Fibroblast of lung (primary cell): ENCODE results near the gene RXRA.

Source experiments
- EZH2 ChIP-seq: IDR thresholded peaks from 2 replicates; pipeline ENCODE4 v1.5.1; 2012; ENCODE audit warnings: low read length, control low read depth, mild to moderate bottlenecking; ENCODE audit errors: missing control alignments
- TF ChIP-seq, protein P1 (sequence below), 2 donors: IDR thresholded peaks in 1 of 2; conservative IDR thresholded peaks in 1 of 2; 1 replicate in 1 of 2; 2 replicates in 1 of 2; pipeline ENCODE4 v1.5.1; 2011 to 2012; ENCODE audit warnings: low read length in 2 of 2, control low read depth in 1 of 2, inconsistent platforms in 1 of 2, low read depth in 1 of 2, mild to moderate bottlenecking in 1 of 2

DNA sequence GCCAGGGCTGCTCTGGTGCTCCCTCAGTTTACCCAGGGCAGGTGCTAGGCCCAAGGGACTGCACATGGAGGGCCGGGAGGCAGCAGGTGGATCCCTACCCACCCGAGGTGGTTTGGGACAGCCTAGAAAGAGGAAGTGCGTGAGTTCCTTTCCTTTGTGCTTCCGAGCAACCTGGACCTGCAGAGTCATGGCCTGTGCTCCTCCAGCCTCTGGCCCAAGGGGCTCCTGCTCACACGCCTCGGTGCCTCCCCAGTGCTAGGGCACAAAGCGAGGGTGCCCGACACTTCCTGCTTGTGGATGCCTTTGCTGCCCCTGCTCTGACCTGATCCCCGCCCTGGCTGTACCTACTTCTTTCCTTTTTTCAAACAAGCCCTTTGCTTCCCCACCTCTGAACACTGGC is 79.3 kb downstream of the RXRA start:
- TF ChIP-seq, protein P1, sequence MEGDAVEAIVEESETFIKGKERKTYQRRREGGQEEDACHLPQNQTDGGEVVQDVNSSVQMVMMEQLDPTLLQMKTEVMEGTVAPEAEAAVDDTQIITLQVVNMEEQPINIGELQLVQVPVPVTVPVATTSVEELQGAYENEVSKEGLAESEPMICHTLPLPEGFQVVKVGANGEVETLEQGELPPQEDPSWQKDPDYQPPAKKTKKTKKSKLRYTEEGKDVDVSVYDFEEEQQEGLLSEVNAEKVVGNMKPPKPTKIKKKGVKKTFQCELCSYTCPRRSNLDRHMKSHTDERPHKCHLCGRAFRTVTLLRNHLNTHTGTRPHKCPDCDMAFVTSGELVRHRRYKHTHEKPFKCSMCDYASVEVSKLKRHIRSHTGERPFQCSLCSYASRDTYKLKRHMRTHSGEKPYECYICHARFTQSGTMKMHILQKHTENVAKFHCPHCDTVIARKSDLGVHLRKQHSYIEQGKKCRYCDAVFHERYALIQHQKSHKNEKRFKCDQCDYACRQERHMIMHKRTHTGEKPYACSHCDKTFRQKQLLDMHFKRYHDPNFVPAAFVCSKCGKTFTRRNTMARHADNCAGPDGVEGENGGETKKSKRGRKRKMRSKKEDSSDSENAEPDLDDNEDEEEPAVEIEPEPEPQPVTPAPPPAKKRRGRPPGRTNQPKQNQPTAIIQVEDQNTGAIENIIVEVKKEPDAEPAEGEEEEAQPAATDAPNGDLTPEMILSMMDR (conservative IDR thresholded peaks at IDR 0.05 in 1 of 2, IDR thresholded peaks at IDR 0.05 in 1 of 2; ENCODE audit: low read depth in 1 of 2, low read length in 2 of 2) = no peak
- TF ChIP-seq EZH2 = no peak
